Left colon (tissue), 2 donors: ENCODE results near the gene TCF7. TPM values are rescaled to one million over a fixed set of nuclear protein-coding genes. Genes with fewer than 3 reads are reported as not detected.

Experiments used
- ATAC-seq: fragments of 200-7000 bp; cut with Tn5 transposase; one replicate; pipeline ENCODE4 v1.9.1; 2020; ENCODE audit warnings: mild to moderate bottlenecking, moderate library complexity
- DNase-seq, 2 donors: peaks; one replicate each; pipeline ENCODE4 v3.0.0-alpha.2; 2020
- intact Hi-C, 2 donors: fragments of 100-400 bp; cut with DNase I in 1 of 2; cut with micrococcal nuclease in 1 of 2; formaldehyde crosslinking; loops; one replicate each; pipeline versions ENCODE4 v1.11.2 to v1.14.0; 2022; cut with DNase I, micrococcal nuclease
- total RNA-seq, 2 donors: library from RNA; stranded (reverse); fragmentation: NEBNext Ultra II Directional; extraction: Animal tissue kit (Norgen Biotek cat#: 25700); gene quantifications; one replicate each; pipeline ENCODE4 v1.2.1, GENCODE V29; 2021
- donor health status: DM: no; HTN: no; CAD: no.
- donor health status: DM: yes; HTN: yes; CAD: no.

The TCF7 gene
- total RNA-seq, 2 donors from 2014 or later, result 3.0 to 6.0 TPM

DNA sequence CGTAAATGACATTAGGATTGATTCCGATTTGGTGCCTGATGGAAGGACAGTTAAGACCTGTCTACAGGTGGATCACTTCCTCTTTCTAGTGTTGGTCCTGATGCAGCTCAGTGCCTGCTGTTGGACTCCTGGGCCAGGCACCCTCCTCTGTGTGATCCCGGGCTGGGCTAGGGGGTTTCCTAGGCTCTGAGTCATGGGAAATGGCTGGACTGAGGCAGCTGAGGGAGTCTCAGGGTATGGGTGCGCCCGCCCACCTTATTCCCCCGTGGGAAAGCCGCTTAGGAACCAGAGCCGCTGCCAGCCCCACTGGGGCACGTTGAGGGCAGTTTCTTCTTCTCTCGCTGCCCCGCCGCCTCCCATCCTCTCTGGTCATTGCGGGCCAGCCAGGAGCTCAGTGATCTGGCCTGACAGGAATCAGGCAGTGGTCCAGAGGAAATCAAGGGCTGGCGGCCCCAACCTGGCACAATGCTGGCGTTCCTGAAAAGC is 12.9 kb downstream of the TCF7 start:
- ATAC-seq, result no peak
- DNase-seq, result no peak
- intact Hi-C loops, result no loop called here

DNA sequence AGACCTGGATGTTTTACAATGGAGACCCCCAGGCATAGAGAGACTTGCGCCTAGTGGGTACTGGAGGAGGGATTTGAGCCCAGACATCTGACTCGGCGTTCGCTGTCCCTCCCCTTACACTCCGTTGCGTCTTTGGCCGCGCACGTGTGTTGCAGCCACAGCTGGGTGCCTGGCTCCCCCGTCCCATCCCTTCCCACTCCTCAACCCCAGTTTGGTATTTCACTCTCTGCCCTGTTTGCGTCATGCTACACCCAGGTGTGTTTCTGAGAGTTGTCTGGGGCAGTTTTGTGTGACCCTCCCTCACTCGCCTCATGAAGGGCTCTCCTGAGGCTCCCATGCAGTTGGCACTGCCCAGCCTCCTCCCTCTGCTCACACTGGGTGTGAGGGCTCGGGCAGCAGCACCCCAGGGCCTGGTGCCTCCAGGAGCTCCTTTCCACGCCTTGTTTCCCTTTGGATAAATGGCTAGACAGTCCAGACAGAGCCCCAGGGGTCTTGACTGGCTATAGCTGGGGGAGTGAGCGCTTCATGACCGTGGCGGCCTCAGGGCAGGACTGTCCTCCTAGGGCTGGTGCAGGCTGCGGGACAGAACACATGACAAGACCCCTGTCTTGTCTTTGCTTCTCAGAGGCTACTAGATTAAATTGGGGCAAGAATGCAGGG is 13.6 kb downstream of the TCF7 start:
- no peak for ATAC-seq
- intact Hi-C loops, result no loop called here
- DNase-seq, result no peak

DNA sequence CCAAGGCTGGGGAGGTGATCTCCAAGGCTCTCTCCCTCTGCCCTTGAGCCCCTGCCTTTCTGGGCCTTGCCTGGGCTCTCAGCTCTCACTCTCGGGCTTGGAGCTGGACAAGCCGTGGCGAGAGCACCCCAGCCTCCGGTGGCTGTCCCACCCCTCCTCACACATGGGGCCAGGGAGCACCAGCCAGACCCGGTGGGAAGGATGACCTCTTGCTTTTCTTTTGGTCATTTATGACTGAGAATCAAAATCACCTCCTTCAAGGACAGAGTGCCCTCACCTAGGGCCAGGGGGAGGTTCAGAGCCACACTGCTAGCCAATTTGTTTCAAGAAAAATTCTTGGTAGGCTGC is 14.1 kb downstream of the TCF7 start:
- intact Hi-C loops, result no loop called here
- no peak for ATAC-seq
- no peak for DNase-seq

DNA sequence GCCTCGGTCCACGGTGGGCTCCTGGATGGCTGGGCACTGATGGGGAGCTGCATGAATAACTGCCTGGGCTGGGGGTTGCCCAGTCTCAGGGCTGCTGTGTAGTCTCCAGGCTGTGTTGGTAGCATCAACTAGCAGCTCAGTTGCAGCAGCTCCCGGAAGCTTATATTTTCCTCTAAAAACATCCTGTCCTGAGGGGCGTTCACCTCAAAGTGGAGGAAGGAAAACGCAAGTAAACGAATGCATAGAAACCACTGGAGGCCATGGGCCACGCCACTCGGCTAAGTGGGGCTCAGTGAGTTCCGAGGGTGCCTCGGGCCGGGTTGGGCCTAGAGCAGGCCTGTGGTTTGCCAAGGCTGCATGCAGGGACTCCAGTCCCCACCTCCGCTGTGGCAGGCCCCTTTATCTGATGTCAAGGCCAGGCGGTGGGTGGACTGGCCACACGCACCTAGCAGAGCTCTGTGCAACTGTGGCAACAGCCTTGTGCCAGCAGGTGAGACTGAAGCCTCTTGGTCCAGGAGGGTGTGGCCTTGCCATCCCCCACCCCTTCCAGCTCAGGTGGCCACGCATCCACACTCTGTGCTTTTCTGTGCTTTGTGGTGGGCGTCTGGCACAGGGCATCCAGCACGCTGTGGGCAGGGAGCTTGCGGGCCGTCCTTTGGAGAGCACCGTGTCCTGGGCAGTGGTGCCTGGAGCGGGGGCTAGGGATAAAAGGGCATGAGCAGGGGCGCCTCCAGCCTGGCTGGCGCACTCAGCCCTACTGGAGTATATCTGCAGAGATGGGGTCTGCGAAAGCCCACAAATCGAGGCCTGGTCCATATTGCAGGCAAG is 15.1 kb downstream of the TCF7 start:
- intact Hi-C loops, result no loop called here
- DNase-seq (no peak), ATAC-seq (no peak)

DNA sequence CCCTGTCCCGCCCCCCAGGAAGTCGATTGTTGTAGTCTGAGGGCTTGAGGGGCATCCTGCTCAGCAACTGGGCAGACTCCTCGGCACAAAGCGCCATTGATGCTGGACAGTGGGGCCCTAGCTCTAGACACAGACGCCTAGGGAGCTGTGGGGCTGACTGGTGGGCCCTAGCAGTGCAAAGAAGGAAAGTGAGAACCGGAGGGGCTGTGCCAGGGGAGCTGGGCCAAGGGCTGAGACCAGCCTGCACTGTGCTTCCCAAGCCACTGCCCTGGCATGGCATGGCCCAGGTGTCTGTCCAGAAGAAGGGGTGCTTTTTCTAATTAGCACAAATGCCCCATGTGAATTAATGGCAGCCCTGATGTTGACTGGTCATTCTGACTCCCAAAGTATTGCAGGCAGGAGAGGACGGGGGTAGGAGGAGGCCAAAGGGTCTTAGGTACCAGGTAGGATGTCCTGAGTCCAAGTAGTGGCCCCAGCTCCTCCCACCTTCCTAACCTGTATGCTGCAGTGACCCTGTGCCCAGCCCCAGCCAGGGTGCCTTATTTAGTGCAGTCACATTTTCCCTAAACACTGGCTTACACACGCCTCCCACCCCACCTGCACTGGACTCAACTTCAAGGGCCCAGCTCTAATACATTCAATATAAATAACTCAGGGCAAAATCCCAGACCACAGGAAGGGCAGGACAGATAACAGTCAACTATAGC is 15.9 kb downstream of the TCF7 start:
- DNase-seq (no peak), ATAC-seq (no peak)
- intact Hi-C loops, result no loop called here

DNA sequence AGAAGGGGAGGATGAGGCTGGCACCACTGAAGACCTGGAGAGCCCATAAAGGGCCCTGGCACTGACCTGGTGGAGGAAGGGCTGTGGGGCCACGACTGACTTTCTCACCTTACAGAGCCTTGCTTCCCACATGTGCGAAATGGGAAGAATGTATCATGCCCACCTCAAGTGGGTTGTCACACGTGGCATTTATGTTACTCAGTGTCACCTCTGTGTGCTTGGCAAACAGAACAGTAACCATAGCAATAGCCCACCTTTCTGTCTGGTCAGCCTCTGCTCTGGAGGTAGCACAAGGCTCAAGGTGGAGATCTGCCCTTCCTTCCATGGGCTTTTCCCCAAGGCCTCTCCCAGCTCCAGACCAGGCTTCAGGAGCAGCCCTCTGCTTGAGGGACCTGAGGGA is 16.7 kb downstream of the TCF7 start:
- intact Hi-C loops, result no loop called here
- ATAC-seq (no peak), DNase-seq (no peak)

DNA sequence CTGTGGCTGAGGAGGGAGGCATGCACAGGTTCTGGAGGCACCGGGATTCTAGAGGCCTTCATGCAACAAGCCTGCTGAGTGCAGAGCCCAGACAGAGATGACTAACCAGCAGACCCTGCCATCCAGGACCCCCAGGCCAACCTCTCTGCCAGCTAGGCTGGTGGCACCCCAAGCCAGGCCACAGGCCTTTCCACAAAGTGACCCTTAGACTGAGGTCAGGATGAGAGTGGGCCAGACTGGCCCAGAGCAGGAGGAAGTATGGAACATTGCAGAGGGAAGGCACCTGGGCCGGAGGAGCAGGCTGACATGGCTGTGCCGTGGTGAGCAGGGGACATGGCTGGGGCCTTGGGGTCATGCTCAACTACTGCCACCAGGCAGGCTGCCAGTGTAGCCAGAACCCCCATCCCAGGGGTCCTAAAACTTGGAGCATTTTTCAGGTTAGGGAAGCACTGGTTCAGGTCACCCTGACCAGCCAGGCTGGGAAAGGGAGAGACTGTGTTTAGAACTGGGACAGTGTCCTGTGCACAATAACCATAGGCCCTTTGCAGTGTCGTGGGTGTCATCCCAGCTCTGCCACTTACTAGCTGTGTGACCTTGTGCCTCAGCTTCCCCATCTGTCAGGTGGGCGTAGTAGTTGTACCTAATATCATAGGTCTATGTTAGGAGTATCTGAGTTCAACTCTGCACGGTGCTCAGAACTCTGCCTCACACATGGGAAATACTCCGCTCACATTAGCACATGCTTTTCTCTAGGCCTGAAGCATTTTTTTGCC is 17.3 kb downstream of the TCF7 start:
- intact Hi-C loops, result no loop called here
- peak in 1 of 2 donors; percentile 0 for DNase-seq
- ATAC-seq, result no peak

DNA sequence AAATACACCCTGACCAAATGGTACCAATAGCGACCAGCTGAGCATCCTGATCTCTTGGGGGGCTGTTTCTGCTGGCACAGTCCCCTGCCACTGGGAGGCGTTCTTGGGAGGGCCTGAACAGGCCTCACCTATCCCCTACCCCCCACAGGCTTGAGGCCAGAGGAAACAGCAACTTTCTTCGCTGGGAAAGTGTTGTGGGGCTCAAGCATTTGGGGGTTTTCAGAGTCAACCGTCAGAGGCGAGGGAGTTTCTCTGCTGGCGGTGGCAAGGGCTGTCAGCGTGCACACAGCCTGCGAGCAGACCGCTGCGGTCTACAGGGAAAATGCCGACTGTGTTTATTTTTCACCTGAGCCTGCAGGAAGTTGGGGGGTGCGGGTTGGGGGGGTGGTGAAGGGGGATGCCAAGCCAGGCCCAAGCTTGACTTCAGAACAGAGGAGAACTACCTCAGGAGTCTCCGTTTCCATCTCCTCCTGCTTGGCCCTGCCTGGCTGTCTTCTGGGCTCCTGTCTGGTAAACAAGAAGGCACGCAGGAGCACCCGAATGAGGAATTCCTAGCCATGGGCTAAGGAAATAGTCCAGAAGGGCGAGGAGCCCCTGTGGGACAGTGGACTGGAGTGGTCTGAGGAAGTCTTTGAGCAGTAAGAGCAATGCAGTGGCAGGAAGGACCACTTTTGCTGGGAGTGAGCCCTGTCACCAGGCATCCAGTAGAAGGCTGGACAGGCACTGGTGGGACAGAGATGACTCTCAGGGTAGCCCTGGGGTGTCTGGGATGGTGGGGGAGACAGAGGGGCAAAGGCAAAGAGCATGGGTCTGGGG is 18.1 kb downstream of the TCF7 start:
- intact Hi-C loops, result no loop called here
- ATAC-seq, result no peak
- peak in 1 of 2 donors; percentile 34 for DNase-seq

DNA sequence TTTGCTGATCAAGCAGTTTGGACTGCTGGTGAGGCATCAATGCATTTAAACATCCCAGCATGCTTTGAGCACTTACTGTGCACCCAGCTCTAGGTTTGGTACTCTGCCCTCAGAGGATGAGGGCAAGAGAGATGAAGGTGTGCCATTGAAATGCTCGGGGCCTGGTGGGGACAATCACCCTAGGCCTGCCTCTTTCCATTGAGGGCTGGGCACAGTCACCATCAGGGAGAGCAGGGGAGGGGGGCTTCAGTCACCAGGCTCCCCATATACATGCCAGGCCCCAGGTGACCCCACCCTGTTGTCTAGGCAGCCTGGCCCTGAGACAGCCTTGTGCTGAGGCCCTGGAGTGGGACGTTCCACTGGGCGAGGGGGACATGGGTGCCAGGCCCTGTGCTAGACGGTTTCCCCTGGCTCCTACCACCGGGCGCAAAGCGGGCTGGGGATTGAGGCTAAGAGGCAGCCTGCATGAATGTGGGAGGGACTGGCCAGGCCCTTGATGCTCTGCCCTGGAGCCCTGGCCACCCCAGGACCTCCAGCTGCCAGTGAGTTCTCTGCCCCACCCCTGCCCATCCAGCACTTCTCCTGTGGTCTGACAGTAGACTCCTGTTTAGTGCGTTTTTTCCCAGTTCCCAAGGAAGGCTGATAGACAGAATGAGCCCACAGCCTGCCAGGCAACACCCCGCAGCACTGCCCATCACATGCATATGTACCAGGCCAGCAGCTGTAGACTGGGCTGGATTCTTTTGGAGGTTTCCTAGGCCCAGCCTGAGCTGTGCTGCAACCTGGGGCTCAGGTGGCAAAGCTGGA is 18.9 kb downstream of the TCF7 start:
- ATAC-seq, result peak; percentile 18
- peak; percentile 6 to 20 for DNase-seq
- intact Hi-C loops, result no loop called here

DNA sequence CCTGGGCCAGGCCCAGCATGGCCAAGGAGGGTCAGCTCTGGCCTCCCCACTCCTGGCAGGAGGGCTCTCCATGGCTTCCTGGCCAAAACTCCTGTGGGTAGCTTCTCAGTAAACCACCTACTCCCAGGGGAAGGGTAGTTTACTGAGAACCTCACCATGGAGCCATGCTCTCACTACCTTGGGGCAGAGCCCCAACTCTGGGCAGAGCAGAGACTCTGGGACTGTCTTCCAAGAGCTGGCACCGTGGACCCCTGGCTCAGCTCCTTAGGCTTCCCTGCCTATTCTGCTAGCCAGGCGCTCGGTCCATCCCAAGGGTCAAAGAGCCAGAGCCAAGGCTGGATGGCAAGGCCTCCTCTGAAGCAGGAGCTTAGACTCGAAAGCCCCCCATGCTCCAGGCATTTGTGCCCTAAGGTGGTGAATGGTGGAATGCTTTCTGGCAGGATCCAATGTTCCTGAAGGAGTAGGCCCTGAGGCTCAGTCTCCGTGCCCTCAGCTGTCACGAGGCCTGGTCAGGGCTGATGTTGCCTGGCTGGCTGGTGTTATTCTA is 19.6 kb downstream of the TCF7 start:
- DNase-seq (peak; percentile 2 to 12), ATAC-seq (no peak)
- intact Hi-C loops, result no loop called here

DNA sequence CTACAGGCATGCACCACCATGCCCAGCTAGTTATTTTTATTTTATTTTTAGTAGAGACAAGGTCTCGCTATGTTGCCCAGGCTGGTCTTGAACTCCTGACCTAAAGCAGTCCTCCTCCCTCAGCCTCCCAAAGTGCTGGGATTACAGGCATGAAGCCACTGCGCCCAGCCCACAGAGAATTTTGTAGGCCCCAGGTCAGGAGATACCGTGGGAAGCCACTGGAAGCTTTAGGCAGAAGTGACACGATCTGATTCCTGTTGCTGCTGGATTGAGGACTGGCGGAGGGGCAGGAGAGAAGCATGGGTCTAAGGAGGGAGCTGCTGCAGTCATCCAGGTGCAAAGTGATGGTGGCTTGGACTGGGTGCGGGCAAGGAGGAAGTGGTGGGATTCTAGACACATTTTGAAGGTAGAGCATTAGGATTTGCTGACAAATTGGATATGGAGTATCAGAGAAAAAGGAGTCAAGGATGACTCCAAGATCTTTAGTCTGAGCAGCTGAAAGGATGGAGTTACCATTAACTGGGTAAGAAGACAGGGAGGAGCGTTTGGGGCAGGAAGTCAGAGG is 20.7 kb downstream of the TCF7 start:
- ATAC-seq (no peak), DNase-seq (peak in 1 of 2 donors; percentile 1)

DNA sequence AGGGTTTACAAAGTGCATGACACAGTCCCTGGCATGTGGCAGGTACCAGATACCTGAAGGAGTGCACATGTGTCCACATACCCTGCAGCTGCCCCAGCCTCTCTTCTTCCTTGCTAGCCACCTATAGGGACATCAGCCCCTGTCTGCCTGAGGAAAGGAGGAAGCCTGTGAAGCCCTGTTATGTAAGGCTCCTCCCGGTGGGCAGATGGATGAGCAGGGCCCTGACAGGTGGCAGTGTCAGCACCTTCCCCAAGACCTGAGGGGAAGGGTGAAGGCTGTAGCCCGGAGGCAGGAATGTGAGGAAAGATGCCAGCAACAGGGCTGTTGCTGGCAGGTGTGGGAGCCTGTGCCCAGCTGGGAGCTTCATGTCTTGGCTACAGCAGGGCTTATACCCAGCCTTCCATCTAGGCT is 21.7 kb downstream of the TCF7 start:
- ATAC-seq (no peak), DNase-seq (peak in 1 of 2 donors; percentile 2)
- intact Hi-C loops, result no loop called here

More for the DNA sequence above, 20.7 kb downstream of the TCF7 start:
- intact Hi-C loops, result no loop called here

DNA sequence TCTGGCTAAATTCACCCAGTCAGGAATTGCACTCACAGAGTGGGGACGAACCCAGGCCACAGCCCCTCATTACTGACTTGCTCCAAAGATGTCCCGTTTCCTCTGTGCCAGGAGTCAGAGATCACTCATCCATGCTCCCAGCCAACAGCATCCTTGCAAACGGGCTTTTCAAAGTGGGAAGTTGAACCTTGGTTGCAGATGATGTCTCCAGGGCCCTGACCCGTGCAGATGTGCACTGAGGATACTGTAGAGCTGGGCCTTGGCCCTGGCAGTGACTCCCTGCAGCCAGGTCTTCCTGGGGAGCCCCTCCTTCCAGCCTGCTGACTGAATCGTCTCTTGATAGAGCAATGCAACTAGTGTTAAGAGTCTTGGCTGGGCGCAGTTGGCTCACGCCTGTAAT is 22.3 kb downstream of the TCF7 start:
- intact Hi-C loops, result no loop called here
- DNase-seq (peak in 1 of 2 donors; percentile 2), ATAC-seq (no peak)

DNA sequence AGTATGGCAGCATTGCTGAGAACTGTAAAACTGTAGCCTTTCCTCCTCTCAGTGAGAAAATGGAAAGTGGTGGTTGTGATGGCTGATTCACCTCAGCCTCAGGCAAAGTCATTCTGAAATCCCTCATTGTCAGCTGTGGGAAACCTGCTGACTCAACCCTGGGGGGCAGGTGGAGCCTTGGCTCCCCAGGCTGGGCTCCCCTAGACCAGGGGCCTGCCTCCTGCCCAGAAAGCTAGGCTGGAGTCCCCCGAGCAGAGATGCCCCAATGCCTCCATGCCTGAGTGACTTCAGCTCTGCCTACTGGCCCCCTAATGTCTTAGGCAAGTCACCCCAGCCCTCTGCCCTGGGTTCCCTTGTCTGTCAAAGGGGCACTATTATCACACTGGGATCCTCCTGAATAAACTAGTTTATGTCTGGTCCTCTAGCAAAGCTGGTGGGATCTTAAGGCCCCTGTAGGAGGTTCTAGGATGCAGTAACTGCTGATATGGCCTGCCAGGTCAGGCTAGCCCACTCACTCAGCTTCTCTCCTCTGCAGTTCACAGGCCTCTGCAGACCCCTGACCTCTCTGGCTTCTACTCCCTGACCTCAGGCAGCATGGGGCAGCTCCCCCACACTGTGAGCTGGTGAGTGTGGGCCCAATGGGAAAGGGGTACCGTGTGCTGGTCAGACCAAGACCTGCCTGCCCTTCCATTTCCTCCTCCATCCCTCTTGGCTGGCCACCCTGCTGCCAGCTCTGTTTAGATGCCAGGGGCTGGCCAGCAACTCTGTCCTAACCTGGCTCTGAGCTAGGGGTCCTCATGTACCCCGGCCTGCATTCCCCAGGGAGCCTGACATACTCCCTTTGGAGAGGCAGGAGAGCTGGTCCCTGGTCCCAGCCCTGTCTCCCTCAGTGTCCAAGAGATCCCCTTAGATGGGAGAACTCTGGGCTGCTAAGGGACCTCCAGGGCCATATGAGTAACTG is 24.2 kb downstream of the TCF7 start:
- ATAC-seq (no peak), DNase-seq (no peak)
- intact Hi-C loops, result no loop called here

DNA sequence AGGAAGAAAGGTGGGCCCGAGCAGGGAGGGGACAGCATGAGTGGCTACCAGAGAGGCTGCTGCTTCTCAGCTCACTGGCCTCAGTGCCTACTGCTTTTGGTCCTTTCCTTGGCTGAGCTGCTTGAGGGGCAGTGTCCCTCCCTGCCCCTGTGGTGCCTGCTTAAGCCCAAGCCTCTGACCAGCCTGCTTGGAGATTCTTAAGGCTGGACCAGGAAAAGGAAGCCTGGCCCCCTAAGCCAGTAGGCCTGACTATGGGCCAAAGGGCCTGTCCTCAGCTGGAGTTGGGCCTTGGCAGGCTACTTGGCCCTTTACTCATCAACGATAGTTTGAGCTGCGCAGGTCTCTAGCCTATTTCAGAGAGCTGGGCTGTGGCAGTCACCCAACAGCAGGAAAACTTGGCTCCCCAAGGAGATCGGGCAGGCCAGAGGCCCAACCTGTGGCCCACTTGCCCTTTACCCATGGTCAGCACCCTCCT is 24.9 kb downstream of the TCF7 start:
- intact Hi-C loops, result no loop called here
- ATAC-seq (no peak), DNase-seq (no peak)
